ENCODE data around the gene SH3RF3.

DNA sequence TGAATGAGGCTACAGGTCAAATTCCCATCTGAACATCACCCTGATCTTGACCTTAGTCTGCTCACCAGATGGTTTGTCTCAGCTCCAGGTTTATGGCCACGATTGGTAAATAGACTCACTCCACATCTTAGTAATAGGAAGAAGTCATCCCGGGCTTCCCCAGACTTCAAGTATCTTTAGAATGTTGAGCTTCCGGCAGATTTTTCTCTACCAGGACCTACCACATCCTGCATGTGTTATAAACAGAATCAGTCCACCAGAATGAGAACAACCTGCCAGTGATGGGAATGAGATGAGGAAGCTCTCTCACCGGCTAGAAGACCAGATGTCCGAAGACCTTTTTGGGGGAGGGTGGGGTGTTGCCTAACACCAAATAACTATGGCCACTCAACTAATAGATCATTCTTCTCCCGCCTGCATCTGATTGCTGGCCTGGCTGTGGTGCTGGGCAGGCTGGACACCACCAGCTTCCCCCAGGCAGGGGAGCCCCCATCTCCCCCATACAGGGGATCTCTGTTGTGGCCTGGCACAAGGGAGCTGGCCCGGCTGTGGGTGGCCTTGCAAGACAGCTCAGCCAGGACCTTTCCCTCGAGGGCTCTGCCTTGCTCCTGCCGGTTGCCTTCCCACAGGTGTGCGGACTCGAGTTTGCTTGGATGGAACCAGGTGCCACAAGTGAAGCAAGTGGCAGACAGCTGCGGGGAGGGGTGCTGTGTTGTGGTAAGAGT, 88.5 kb downstream of the SH3RF3 start:
- TF ChIP-seq CTCF (IDR thresholded peaks at IDR 0.05; ENCODE audit: low read depth, low read length) (no peak), POLR2A (IDR thresholded peaks at IDR 0.05; ENCODE audit: extremely low read depth, insufficient read length) (no peak), MAX (IDR thresholded peaks at IDR 0.05; ENCODE audit: low read depth, low read length) (no peak)

Measured in NB4 (cell line).